ENCODE results near the gene CACNA2D3.

- TF ChIP-seq POLR2A (IDR thresholded peaks at IDR 0.05; ENCODE audit: low read depth, low read length) (no peak), PAX5 (IDR thresholded peaks at IDR 0.05; ENCODE audit: insufficient read depth, low read length, severe bottlenecking) (no peak), POLR2AphosphoS5 (IDR thresholded peaks at IDR 0.05; ENCODE audit: low read depth, low read length) (no peak), TAF1 (IDR thresholded peaks at IDR 0.05; ENCODE audit: low read depth, low read length) (no peak)
Measured at GRCh38 chr3:54580453-54580852, 458.1 kb downstream of the CACNA2D3 start.

Measured in GM12891 (cell line).